ENCODE measurements around the gene GABARAP.

The GABARAP gene

DNA sequence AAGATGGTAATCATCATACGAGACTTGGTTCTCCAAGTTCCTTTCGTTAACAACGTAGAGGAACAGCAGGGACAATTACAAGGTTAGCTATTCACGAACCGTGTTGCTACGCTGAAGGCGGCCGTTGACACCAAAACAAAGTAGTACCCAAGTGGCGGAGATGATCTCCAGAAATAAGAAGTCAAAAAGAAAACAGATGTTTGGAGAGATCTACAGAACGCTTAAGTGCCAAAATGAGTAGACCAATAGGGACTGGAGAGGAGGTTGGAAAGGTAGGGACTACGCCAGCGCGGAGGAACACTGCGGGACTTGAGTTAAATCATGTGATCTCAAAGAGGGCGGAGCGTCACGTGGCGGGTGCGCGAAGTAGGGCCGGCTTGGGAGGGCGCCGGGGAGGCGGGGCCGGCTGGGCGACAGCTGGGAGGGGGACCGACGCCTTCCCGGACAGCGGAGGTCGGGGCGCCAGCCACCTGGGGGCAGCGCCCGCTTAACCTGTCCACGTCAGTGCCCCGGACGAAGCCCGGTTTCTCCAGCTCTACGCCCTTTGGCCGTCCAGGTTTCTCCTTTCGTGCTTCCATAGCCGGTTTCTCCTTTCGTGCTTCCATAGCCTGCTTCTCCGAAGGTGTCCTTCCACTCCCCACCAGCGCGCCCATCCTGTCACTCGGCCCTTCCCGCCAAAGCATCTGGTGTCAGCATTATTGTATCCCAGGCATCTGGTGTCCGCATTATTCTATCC is 636 bp upstream of the GABARAP start (continued):
- TF ChIP-seq ZNF768 (tag by site-specific recombination; IDR thresholded peaks at IDR 0.05) = no peak
- peak; percentile 94 for TF ChIP-seq ZNF501 (tag by site-specific recombination; IDR thresholded peaks at IDR 0.05)
- peak; percentile 74 for TF ChIP-seq ZBTB48 (tag by site-specific recombination; IDR thresholded peaks at IDR 0.05)
- TF ChIP-seq, protein P1, sequence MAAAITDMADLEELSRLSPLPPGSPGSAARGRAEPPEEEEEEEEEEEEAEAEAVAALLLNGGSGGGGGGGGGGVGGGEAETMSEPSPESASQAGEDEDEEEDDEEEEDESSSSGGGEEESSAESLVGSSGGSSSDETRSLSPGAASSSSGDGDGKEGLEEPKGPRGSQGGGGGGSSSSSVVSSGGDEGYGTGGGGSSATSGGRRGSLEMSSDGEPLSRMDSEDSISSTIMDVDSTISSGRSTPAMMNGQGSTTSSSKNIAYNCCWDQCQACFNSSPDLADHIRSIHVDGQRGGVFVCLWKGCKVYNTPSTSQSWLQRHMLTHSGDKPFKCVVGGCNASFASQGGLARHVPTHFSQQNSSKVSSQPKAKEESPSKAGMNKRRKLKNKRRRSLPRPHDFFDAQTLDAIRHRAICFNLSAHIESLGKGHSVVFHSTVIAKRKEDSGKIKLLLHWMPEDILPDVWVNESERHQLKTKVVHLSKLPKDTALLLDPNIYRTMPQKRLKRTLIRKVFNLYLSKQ (tag by site-specific recombination; IDR thresholded peaks at IDR 0.05; ENCODE audit: borderline replicate concordance) = no peak
- TF ChIP-seq, protein P2, sequence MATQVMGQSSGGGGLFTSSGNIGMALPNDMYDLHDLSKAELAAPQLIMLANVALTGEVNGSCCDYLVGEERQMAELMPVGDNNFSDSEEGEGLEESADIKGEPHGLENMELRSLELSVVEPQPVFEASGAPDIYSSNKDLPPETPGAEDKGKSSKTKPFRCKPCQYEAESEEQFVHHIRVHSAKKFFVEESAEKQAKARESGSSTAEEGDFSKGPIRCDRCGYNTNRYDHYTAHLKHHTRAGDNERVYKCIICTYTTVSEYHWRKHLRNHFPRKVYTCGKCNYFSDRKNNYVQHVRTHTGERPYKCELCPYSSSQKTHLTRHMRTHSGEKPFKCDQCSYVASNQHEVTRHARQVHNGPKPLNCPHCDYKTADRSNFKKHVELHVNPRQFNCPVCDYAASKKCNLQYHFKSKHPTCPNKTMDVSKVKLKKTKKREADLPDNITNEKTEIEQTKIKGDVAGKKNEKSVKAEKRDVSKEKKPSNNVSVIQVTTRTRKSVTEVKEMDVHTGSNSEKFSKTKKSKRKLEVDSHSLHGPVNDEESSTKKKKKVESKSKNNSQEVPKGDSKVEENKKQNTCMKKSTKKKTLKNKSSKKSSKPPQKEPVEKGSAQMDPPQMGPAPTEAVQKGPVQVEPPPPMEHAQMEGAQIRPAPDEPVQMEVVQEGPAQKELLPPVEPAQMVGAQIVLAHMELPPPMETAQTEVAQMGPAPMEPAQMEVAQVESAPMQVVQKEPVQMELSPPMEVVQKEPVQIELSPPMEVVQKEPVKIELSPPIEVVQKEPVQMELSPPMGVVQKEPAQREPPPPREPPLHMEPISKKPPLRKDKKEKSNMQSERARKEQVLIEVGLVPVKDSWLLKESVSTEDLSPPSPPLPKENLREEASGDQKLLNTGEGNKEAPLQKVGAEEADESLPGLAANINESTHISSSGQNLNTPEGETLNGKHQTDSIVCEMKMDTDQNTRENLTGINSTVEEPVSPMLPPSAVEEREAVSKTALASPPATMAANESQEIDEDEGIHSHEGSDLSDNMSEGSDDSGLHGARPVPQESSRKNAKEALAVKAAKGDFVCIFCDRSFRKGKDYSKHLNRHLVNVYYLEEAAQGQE (tag by site-specific recombination; IDR thresholded peaks at IDR 0.05) = peak; percentile 50; the same call in 1 of the 2 replicates
- TF ChIP-seq ZNF785 (tag by site-specific recombination; IDR thresholded peaks at IDR 0.05) = 0 out of 2 replicates have a peak, but pooled peaks have one; percentile 48
- no peak for TF ChIP-seq ZNF596 (tag by site-specific recombination; IDR thresholded peaks at IDR 0.05)
- TF ChIP-seq ZNF341 (tag by site-specific recombination; IDR thresholded peaks at IDR 0.05; ENCODE audit: low read depth) = peak; percentile 78
- TF ChIP-seq ZNF302 (tag by site-specific recombination; IDR thresholded peaks at IDR 0.05; ENCODE audit: low read depth) = no peak
- TF ChIP-seq ZNF324 (tag by site-specific recombination; IDR thresholded peaks at IDR 0.05) = peak; percentile 97
- peak; percentile 88 for TF ChIP-seq ZSCAN23 (tag by site-specific recombination; IDR thresholded peaks at IDR 0.05)
- no peak; the same call in none of the 2 replicates for TF ChIP-seq ZNF19 (tag by site-specific recombination; IDR thresholded peaks at IDR 0.05; ENCODE audit: low read depth)
- peak; percentile 76; the same call in 1 of the 2 replicates for TF ChIP-seq YY1 (tag by site-specific recombination; IDR thresholded peaks at IDR 0.05)
- TF ChIP-seq ZBTB21 (tag by site-specific recombination; IDR thresholded peaks at IDR 0.05) = peak; percentile 86
- peak; percentile 96 for TF ChIP-seq GLIS2 (tag by site-specific recombination; IDR thresholded peaks at IDR 0.05)
- no peak for TF ChIP-seq MZF1 (tag by site-specific recombination; IDR thresholded peaks at IDR 0.05; ENCODE audit: borderline replicate concordance)
- TF ChIP-seq SP3 (tag by site-specific recombination; IDR thresholded peaks at IDR 0.05) = peak; percentile 99
- TF ChIP-seq, protein P3, sequence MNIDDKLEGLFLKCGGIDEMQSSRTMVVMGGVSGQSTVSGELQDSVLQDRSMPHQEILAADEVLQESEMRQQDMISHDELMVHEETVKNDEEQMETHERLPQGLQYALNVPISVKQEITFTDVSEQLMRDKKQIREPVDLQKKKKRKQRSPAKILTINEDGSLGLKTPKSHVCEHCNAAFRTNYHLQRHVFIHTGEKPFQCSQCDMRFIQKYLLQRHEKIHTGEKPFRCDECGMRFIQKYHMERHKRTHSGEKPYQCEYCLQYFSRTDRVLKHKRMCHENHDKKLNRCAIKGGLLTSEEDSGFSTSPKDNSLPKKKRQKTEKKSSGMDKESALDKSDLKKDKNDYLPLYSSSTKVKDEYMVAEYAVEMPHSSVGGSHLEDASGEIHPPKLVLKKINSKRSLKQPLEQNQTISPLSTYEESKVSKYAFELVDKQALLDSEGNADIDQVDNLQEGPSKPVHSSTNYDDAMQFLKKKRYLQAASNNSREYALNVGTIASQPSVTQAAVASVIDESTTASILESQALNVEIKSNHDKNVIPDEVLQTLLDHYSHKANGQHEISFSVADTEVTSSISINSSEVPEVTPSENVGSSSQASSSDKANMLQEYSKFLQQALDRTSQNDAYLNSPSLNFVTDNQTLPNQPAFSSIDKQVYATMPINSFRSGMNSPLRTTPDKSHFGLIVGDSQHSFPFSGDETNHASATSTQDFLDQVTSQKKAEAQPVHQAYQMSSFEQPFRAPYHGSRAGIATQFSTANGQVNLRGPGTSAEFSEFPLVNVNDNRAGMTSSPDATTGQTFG (tag by site-specific recombination; IDR thresholded peaks at IDR 0.05; ENCODE audit: borderline replicate concordance) = peak; percentile 79
- no peak for TF ChIP-seq ZNF529 (tag by site-specific recombination; IDR thresholded peaks at IDR 0.05; ENCODE audit: insufficient replicate concordance)
- TF ChIP-seq, protein P4, sequence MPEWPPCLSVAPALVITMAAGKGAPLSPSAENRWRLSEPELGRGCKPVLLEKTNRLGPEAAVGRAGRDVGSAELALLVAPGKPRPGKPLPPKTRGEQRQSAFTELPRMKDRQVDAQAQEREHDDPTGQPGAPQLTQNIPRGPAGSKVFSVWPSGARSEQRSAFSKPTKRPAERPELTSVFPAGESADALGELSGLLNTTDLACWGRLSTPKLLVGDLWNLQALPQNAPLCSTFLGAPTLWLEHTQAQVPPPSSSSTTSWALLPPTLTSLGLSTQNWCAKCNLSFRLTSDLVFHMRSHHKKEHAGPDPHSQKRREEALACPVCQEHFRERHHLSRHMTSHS (tag by site-specific recombination; IDR thresholded peaks at IDR 0.05) = peak; percentile 62; the same call in 1 of the 2 replicates
- TF ChIP-seq ZFP3 (tag by site-specific recombination; IDR thresholded peaks at IDR 0.05; ENCODE audit: low read depth) = no peak
- no peak for TF ChIP-seq ZNF37A (tag by site-specific recombination; IDR thresholded peaks at IDR 0.05)
- TF ChIP-seq ZNF169 (tag by site-specific recombination; IDR thresholded peaks at IDR 0.05) = no peak
- TF ChIP-seq, protein P5, sequence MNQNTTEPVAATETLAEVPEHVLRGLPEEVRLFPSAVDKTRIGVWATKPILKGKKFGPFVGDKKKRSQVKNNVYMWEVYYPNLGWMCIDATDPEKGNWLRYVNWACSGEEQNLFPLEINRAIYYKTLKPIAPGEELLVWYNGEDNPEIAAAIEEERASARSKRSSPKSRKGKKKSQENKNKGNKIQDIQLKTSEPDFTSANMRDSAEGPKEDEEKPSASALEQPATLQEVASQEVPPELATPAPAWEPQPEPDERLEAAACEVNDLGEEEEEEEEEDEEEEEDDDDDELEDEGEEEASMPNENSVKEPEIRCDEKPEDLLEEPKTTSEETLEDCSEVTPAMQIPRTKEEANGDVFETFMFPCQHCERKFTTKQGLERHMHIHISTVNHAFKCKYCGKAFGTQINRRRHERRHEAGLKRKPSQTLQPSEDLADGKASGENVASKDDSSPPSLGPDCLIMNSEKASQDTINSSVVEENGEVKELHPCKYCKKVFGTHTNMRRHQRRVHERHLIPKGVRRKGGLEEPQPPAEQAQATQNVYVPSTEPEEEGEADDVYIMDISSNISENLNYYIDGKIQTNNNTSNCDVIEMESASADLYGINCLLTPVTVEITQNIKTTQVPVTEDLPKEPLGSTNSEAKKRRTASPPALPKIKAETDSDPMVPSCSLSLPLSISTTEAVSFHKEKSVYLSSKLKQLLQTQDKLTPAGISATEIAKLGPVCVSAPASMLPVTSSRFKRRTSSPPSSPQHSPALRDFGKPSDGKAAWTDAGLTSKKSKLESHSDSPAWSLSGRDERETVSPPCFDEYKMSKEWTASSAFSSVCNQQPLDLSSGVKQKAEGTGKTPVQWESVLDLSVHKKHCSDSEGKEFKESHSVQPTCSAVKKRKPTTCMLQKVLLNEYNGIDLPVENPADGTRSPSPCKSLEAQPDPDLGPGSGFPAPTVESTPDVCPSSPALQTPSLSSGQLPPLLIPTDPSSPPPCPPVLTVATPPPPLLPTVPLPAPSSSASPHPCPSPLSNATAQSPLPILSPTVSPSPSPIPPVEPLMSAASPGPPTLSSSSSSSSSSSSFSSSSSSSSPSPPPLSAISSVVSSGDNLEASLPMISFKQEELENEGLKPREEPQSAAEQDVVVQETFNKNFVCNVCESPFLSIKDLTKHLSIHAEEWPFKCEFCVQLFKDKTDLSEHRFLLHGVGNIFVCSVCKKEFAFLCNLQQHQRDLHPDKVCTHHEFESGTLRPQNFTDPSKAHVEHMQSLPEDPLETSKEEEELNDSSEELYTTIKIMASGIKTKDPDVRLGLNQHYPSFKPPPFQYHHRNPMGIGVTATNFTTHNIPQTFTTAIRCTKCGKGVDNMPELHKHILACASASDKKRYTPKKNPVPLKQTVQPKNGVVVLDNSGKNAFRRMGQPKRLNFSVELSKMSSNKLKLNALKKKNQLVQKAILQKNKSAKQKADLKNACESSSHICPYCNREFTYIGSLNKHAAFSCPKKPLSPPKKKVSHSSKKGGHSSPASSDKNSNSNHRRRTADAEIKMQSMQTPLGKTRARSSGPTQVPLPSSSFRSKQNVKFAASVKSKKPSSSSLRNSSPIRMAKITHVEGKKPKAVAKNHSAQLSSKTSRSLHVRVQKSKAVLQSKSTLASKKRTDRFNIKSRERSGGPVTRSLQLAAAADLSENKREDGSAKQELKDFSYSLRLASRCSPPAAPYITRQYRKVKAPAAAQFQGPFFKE (tag by site-specific recombination; IDR thresholded peaks at IDR 0.05; ENCODE audit: borderline replicate concordance) = no peak
- TF ChIP-seq ZBTB1 (tag by site-specific recombination; IDR thresholded peaks at IDR 0.05) = peak; percentile 50; the same call in 1 of the 2 replicates
